Activated T-helper 1 cell treated with Interleukin-2 at 50 U/mL for 16 hours (primary cell): ENCODE data around the gene CCNG2.
A peak's percentile ranks its signal among the peaks of the same experiment; 100 is the strongest.
"Not testable (repeated sequence)": the region's sequence is repeated elsewhere in the genome, so short reads cannot be mapped to it uniquely, and the experiment has no call there.

ENCODE experiments used
- DNase-seq: peaks from one replicate; pipeline ENCODE4 v3.0.0-alpha.2; 2020; ENCODE audit warnings: low read depth

Gene CCNG2

GRCh38 chr4:77156912-77157858 is at the start of gene CCNG2:
TSS of gene CCNG2 (plus strand) at chr4:77157207. CDS start at chr4:77158533, 1,326 bp downstream.
- peak; percentile 64 for DNase-seq

GRCh38 chr4:77110730-77111129 is 46.3 kb upstream of the CCNG2 start:
- DNase-seq: no peak

DNA sequence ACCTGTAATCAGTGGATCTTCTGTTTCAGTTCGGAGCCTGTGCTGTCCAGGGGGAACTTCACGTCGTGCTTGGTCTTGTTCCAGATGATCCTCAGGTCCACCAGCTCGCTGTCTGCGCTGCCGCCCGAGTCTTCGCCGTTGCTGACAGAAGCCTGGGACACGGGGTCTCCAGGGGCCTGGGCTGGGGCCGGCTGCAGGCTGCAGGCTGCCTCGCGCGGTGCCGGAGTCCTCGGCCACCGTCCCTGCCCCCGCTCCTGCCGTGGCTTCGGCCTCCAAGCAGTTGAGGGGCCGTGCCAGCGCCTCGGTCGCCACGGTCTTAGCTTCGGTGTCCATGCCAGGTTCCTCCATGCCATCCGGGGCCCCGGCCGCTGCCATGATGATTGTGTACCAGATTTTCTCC is 43.9 kb upstream of the CCNG2 start:
- DNase-seq: no peak

- no peak for DNase-seq
These were observed 39.3 kb upstream of the CCNG2 start for GRCh38 chr4:77117721-77118120.

GRCh38 chr4:77120886-77121508 is 36.0 kb upstream of the CCNG2 start:
- no peak for DNase-seq

DNA sequence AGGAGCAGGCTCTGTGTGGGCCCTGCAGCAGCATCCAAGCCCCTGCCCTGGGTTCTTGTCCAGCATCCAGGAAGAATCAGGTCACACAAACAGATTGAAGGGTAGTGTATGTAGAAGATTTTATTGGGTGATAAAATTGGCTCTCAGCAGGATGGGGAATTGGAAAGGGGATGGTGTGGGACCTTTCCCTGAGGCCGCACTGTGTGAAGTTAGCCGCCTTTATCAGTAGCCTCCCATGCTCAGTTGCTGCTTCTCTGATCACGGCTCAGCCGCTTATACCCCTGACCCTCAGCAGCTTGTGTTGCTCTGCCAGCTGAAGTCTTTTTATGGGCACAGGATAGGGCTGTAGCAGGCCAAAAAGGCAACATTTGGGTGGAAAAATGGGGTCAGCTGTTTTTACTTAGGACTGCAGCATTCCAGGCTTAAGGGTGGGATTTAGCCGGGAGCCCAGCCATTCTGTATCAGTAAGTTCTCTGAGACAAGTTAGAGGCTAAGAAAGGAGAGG is 35.2 kb upstream of the CCNG2 start:
- DNase-seq: no peak

DNA sequence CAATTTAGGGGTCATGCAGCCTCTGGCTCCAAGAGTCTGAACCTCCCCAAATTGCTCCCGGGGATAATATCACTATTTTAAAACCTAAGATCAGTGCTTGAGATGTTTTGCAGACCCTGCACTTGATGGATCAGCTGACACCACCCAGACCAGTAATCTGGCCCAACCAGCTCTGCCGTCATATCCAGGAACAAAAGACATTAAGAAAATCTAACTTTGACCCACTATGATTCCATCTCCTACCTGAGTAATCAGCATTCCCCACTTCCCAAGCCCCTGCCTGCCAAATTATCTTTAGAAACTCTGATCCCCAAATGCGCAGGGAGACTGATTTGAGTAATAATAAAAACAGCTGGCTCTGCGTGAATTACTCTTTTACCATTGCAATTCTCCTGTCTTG is 34.4 kb upstream of the CCNG2 start:
- no peak for DNase-seq

DNA sequence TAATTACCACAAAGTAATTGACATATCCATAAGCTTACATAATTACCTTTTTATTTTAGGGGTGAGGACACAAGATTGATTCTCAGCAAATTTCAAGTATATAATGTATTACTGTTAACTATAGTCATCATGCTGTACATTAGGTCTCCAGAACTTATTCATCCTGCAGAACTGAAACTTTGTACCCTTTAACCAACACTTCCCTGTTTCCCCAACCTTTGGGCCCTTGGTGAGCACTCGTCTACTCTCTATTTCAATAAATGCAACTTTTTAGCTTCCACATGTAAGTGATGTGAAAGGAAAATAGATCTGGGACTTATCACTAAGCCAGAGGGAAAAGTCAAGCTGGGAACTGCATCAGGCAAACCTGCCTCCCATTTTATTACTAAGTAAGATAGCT is 33.6 kb upstream of the CCNG2 start:
- no peak for DNase-seq

DNA sequence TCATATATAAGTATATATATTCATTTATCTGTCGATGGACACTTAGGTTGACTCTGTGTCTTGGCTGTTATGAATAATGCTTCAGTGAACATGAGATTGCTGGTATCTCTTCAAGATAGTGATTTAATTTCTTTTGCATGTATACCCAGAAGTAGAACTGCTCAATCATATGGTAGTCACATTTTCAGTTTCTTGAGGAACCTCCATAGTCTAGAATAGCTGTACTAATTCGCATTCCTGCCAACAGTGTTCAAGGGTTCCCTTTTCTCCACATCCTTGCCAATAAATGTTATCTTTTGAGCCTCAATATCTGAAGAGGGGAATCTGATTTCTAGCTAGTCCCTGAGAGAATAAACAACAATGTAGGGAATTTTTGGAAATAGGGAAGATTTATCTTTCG is 32.4 kb upstream of the CCNG2 start:
- DNase-seq: no peak

GRCh38 chr4:77125961-77126360 is 31.0 kb upstream of the CCNG2 start:
- no peak for DNase-seq

DNA sequence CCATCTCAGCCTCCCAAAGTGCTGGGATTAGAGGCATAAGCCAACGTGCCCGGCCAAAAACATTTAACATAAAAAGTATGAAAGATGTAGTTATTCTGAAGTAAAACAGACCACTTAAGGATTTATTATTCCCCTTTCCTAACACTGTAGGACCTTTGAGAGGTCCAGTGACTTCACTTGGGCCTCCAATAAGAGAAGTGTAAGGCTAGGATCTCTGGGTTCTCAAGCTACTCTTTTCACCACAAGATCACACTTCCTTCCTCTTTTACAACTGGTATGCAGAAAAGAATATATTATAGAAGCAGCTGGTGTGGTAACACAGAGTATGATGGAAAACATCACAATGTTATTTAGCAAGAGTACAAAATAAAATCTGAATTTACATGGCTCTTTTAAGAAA is 30.2 kb upstream of the CCNG2 start:
- DNase-seq: no peak

DNA sequence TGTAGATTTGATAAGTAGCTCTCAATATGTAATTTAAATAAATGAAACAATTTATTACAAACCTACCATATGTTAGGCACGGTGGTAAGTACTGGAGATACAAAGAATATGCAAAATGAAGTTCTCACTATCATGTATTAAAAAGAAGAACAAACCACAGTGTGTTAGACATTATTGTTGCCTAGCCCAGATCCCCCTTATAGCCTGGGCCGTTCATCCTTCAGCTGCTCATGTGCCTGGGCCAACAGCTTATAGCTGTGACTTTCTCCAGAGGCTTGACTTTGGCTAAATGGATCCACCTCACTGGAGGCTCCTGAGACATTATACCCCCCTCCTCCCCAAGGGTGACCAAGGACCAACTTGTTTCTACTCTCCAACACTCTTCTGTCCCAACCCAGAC is 29.8 kb upstream of the CCNG2 start:
- no peak for DNase-seq

GRCh38 chr4:77127837-77128621 is 29.0 kb upstream of the CCNG2 start:
- DNase-seq: no peak

DNA sequence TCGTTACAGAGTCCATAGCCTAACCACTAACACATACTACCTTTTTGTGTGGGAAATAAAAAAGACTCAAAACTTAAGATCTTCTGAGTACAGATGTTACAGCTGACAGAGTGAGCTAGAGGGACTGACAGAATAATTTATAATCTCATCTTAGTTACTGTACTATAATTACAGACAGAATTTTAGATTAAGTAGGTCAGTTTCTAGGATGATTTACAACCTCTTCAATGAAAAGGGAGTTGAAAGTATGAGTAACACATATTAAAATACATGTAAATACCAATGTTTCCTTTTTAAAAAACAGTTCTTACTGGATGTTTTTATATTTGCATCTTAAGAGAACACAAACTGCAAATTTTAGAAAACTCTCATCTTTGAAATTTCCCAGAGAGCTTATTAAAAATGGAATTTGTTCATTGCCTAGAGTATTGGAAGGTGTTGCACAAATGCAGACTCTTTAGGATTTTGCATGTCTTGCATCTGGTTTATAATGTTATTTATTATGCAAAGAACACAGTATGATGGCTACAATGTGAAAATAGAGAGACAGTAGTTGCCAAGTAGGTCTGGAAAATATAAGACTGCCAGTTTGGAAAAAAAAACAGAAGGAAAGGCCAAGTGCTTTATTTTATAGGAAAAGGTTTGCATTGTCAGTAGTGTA is 24.2 kb upstream of the CCNG2 start:
- DNase-seq: no peak

- not testable (repeated sequence) for DNase-seq
These were observed 19.6 kb upstream of the CCNG2 start for GRCh38 chr4:77137448-77137847.

- no peak for DNase-seq
These were observed 14.9 kb upstream of the CCNG2 start for GRCh38 chr4:77141964-77142645.

- no peak for DNase-seq
These were observed 14.4 kb upstream of the CCNG2 start for GRCh38 chr4:77142646-77143028.

DNA sequence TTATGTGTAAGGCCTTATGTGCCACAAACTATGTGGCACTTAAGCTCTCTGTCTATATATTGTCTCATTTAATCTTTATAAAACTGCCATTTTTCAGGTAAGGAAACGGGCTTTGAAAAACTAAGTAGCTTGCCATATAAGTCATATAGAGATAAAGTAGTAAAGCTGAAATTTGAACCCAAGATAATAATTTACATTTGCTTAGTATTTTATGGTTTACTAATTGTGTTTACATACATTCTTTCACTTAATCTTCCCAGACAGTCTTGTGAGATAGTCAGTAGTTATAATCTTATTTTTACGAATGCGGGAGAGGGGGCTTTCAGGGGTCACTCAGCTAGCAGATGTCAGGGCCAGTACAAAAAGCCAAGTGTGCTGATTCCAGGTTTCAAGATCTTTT is 13.9 kb upstream of the CCNG2 start:
- DNase-seq: no peak

GRCh38 chr4:77145842-77146185 is 11.2 kb upstream of the CCNG2 start:
- DNase-seq: no peak

DNA sequence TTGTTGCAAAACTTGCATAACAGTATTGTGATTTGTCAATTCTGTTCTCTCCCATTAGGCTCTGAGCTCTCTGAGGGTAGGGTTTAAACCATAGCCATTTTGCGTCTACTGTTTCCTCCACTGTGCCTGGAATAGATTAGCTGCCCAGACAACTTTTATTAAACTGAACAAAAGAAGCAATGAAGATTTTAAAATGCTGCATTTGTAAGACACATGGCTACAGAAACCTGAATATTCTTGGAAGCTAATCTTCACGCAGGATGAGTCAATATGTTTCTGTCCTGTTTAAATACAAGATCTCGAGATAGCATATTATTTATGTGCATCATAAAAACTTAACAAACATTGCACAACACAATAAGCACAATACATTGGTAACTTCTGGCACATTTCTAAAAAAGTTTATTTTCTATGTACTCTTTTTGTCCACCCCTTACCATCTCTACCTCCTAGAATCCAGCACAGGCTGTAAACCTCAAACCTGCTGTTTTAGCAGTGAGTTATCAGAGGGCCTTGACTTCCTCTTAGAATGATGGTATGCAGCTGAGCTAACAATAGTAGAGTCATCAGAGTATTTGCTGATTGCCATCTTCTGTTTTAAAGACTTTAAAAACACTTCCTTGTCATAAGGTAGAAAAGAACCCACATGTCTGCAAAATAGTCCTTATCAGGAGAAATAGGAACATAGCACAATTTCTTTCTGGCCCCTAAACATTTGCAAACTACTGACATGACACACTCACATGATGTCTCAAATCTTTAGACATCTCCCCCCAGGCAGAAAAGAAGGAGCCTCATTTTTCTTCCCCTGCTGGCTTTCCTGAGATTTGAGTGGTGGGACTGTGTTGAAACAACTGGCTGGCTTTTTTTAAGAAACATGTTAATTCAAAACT is 10.6 kb upstream of the CCNG2 start:
- no peak for DNase-seq
